HG03521 (cell line): Measurements from ENCODE around the gene SLC35G3.
"Not testable (repeated sequence)": the region's sequence is repeated elsewhere in the genome, so short reads cannot be mapped to it uniquely, and the experiment has no call there.

Source experiments
- ATAC-seq: cut with Tn5 transposase; IDR thresholded peaks from one replicate; pipeline ENCODE4 v1.9.1; 2021; ENCODE audit warnings: mild to moderate bottlenecking, moderate library complexity; ENCODE audit not compliant: unreplicated experiment

Gene SLC35G3

DNA sequence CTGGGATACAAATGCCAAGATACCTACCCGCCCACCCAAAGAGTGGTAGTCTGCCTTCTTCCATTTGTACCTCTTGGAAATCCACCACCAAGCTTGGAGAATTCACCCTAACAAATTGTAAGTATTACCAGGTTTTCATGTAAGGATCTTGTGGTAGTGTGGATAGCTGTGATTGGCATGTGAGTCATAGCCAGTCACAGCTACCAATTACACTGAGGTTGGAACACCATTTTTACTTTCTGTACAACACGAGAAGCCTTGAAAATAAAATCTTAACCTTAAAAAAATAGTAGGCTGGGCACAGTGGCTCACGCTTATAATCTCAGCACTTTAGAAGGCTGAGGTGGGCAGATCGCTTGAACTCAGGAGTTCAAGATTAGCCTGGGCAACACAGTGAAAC is 18.5 kb upstream of the SLC35G3 start:
- no peak for ATAC-seq

DNA sequence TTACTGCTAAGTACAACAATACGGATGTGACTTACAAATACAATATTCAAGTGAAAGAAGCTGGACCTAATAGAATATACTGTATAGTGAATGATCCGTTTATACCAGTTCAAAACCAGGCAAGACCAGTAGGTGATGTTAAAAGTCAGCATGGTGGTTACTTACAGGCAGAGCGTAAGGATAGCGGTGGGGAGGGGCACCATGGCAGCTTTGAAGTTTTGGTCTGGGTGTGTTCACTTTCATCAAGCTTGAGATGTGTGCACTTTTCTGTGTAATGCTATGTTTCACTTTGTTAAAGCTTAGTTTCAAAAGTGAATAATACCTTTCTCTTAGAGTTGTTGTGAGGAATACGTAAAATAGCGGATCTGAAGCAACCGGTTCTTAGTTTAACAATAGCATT is 16.5 kb upstream of the SLC35G3 start:
- no peak for ATAC-seq

DNA sequence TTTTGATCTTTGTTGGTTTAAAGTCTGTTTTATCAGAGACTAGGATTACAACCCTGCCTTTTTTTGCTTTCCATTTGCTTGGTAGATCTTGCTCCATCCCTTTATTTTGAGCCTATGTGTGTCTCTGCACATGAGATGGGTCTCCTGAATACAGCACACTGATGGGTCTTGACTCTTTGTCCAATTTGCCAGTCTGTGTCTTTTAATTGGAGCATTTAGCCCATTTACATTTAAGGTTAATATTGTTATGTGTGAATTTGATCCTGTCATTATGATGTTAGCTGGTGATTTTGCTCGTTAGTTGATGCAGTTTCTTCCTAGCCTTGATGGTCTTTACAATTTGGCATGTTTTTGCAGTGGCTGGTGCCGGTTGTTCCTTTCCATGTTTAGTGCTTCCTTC is 8.4 kb upstream of the SLC35G3 start:
- ATAC-seq = not testable (repeated sequence)

DNA sequence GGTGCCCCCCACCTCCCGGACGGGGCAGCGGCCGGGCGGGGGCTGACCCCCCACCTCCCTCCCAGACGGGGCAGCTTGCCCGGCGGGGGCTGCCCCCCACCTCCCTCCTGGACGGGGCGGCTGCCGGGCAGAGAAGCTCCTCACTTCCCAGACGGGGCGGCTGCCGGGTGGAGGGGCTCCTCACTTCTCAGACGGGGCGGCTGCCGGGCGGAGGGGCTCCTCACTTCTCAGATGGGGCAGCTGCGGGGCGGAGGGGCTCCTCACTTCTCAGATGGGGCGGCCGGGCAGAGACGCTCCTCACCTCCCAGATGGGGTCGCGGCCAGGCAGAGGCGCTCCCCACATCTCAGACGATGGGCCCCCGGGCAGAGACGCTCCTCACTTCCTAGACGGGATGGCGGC is 869 bp upstream of the SLC35G3 start:
- ATAC-seq = not testable (repeated sequence)

DNA sequence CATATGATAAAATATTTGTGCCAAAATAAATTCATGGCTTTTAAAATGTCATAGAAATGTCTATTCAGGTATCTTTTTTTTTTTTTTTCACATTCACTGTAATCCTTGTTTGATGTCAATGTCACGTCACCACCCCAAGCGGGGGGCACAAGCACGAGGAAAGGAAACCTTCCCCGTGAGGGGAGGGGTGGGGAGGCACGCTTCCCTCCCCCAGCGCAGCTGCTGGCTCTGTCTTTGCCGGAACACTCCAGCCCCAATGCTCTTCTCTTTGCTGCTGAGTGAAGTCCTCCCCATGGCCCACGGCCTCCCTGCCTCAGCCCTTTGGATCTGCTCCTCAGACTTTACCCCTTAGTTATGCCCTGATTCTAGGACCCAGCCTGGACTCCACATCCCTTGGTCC is 1.5 kb downstream of the SLC35G3 start:
- ATAC-seq = no peak

DNA sequence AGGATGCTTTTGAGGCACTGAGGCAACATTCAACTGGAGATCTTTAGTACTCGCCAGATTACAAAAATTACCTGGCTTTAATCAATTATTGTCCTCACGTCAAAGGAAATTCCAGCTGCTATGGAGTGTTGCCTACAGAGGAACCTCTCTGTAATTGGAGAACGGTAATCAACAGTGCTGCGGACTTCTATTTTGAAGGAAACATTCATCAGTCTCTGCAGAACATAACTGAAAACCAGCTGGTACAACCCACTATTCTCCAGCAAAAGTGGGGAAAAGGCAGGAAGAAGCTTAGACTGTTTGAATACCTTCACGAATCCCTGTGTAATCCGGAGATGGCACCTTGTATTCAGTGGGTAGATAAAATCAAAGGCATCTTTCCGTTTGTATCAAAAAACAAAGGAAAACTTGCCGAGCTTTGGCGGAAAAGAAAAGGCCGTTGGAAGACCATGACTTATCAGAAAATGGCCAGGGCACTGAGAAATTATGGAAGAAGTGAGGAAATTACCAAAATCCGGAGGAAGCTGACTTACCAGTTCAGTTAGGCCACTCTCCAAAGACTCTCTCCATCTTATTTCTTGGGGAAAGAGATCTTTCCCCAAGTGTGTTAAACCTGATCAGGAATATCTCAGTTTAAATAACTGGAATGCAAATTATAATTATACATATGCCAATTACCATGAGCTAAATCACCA is 3.0 kb downstream of the SLC35G3 start:
- no peak for ATAC-seq

DNA sequence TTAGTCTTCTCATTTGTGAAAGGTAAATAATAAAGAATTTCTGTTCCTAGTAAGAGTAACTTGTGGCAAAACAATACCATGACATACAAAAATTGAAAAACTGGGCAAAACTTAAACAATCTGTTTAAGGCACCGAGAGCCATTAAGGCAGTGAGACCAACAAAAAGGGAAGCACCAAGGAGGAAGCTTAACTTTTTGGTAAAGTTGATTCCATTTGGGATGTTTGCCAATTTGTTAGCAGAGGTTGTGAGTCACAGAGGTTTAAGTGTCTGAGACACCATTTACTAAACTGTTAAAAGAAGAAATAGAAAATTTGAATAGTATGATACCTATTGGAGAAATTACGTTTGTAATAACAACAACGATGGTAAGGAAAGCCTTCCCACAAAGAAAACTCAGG is 4.9 kb downstream of the SLC35G3 start:
- ATAC-seq = no peak

DNA sequence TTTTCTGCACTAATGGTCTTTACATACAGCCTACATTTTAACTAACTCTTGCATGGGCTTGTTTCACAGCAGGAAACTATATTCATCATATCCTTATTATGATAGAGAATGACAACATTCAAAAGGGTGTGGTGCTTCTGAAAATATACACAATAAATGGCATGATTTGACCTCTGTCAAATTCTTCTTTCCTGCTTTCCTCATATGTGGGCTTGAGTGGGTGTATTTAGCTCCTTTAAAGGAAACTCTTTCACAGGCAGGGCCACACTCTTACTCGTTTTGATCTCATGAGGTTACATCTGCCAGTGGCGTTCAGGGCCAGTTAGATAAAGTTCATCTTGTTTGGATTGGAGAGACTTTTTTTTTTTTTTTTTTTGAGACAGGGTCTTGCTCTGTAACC is 6.1 kb downstream of the SLC35G3 start:
- no peak for ATAC-seq

DNA sequence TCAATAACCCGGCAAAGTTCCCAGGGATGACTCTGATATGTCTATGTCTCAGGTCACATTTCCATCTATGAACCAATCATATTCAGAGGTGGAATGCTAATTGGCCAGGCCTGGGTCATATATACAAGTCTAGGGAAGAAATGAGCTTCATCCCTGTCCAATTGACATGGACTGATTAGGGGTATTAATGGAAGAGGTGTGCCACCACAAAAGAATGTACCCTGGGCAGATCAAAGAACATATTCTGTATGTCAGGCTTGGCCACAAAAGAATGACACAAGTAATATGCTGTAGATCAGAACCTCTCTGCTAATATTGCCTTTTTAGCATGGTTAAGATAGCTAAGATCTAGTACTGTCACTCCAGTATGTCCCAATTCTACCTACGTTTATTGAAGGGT is 6.7 kb downstream of the SLC35G3 start:
- ATAC-seq = no peak

DNA sequence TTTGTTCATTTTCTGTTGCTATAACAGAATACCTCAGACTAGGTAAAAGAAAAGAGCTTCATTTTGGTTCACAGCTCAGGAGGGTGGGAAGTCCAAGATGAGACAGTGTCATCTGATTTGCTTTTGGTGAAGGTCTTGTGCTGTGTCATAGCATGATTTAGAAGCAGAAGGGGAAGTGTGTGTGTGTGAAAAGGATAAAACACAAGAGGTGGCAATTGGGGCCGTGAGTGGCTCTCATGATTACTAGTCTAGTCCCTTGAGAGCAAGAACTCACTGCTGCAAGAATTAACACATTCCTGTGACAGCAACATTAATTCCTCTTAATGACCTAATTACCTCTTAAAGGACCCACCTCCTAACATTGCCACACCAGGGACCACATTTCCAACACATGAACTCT is 8.3 kb downstream of the SLC35G3 start:
- ATAC-seq = no peak

DNA sequence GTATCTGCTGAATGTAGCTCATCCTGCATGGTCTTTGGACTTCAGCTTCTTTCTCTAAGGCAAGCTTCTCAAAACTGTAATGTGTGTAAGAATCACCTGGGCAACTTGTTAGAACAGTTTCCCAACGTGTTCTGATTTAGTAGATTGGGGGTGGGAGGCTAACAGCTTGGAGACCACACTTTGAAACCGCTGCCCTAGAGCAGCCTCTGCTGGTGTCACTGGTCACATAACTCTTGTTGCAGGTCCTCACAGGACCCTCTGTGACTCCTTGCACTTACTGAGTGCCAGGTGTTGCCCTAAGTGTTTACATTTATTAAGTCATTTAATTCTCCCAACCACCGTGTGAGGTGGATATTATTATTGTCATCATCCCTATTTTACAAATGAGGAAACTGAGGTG is 9.9 kb downstream of the SLC35G3 start:
- ATAC-seq = no peak

DNA sequence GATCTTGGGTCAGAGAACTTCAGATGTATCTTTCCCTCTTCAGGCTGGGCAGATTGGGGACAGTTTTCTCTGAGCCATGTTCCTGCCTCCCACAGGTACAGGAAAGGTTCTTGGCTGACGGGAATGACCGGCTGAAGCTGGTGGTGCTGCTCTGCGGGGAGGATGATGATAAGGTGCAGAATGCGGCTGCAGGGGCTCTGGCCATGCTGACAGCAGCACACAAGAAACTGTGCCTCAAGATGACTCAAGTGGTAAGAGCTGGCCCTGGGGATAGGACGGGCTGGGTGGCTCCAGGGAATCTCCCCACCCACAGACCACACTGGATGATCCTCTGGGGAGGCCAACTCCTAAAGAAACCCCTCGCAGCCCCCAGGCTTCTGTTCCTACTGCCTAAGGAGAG is 10.9 kb downstream of the SLC35G3 start:
- ATAC-seq = no peak

DNA sequence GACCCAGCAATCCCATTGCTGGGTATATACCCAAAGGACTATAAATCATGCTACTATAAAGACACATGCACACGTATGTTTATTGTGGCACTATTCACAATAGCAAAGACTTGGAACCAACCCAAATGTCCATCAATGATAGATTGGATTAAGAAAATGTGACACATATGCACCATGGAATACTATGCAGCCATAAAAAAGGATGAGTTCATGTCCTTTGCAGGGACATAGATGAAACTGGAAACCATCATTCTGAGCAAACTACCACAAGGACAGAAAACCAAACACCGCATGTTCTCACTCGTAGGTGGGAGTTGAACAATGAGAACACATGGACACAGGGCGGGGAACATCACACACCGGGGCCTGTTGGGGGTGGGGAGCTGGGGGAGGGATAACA is 14.8 kb downstream of the SLC35G3 start:
- not testable (repeated sequence) for ATAC-seq

DNA sequence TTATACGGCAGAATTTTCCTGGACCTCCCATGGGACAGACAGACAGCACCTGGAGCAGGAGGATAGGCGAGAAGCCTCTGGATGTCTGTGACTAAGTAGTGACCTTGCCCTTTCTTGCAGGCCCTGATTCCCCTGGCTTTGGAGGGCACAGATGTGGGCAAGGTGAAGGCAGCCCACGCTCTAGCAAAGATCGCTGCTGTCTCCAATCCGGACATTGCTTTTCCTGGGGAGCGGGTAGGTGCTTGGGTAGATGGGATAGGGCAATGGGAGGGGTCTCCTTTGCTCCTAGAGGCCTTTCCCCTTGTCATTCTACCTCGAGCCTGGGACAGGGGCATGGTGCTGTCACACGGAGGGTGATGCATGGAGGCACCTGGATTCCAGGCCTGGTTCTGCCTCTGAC is 17.3 kb downstream of the SLC35G3 start:
- no peak for ATAC-seq

DNA sequence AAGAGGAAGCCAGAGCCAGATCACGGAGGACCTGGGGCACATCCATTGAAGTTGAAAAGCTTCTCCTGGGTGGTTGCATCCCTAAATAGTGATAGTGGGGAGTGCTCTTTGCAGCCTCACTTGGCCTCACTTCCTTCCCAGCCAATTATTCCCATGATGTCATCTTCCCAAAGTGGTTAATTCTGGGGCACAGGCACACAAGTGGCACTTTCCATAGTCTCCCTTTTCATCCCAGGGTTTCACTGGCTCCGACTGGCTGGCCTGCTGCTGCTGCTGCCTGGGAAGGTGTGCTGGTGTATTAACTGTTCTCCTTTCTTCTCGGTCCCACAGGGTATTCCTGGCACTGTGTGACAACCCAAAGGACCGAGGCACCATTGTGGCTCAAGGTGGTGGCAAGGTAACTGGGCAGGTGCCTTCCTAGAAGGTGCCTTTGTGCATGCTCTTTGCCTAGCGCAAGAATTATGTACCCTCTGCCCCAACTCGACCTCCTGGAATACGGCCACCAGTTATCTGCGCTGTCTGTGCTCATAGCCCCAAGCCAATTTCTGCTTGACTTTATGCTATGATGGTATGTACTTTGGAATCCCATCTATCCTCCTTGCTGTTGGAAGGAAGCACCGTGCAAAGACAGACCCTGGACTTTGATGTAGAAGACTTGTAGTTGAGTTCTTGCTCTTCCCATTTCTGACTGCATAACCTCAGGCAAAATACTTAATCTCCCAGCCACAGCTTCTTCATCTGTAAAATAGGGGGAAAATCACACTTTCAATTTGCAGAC is 18.4 kb downstream of the SLC35G3 start:
- ATAC-seq = no peak

DNA sequence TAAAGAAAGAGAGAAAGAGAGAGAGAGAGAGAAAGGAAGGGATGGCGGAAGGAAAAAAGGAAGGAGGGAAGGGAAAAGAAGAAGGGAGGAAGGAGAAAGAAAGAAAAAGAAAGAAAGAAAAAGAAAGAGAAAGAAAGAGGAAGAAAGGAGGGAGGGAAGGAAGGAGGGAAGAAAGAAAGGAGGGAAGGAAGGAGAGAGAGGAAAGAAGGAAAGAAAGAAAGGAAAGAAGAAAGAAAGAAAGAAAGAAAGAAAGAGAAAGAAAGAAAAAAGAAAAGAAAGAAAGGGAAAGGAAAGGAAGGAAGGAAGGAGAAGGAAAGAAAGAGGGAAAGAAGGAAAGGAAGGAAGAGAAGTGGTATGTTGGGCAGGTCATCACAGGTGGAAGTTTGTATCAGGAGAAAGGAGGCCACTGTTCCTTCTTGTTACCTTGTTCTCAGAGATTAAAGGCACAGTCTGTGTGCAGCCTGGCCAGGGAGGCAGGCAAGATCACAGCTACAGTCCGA is 19.3 kb downstream of the SLC35G3 start:
- no peak for ATAC-seq

DNA sequence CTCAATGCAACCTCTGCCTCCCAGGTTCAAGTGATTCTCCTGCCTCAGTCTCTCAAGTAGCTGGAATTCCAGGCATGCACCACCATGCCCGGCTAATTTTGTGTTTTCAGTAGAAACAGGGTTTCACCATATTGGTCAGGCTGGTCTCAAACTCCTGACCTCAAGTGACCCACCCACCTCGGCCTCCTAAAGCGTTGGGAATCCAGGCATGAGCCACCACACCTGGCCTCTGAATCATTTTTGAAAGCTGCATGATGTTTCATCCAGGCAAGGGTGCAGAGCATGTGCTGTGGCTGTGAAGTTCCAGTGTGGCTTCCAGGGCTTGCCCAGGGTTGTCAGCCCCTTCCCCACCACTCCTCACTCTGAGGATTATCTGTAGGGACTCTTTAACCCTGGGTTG is 21.9 kb downstream of the SLC35G3 start:
- ATAC-seq = not testable (repeated sequence)

DNA sequence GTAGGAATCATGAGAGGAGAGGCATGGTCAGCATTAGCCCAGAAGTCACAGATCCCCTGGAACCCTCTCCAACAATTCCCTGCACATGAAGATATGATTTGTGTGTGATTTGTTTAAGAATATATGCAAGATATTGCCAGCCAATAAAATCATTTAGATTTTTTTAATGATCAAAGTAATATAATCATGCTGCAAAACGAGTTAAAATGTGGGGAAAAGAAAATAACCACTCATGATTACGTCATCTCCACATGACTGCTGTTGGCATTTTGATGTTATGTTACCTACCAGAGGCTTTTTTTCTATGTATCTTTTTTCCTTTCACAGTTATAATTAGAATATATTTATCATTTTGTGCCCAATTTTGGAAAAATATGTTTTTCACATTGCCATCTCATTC is 22.4 kb downstream of the SLC35G3 start:
- ATAC-seq = no peak

DNA sequence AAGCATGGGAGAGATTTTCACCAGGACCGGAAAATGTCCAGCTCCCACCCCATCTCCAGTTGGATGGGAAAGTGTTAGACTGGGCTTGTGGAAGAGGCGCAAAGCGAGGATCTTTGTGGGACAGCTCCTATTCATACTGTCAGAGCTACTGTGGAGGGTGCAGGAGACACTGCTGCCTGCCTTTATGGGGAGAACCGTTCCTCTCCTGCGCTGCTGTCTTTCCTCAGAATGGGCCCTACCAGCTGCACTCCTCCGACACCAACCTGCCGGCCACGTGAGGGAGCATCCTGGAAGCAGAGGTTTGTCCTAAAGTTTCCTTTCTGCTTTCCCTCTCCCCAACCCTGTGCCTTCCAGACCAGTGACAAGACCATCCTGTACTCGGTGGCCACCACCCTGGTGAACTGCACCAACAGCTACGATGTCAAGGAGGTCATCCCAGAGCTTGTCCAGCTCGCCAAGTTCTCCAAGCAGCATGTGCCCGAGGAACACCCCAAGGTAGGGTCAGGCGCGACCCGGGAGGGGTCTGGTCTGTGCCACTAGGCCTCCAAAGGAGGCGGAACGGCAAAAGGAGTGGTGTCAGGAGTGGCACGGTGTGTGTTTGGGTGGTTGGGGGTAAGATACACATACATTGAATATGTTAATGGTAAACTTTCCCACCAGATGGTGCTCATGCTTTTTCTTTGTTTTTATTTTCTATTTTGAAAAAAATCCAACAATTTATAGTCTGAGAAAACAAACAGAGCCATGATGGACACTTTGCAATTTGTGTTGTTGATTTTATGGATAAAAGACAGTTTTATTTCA is 23.0 kb downstream of the SLC35G3 start:
- ATAC-seq = no peak

DNA sequence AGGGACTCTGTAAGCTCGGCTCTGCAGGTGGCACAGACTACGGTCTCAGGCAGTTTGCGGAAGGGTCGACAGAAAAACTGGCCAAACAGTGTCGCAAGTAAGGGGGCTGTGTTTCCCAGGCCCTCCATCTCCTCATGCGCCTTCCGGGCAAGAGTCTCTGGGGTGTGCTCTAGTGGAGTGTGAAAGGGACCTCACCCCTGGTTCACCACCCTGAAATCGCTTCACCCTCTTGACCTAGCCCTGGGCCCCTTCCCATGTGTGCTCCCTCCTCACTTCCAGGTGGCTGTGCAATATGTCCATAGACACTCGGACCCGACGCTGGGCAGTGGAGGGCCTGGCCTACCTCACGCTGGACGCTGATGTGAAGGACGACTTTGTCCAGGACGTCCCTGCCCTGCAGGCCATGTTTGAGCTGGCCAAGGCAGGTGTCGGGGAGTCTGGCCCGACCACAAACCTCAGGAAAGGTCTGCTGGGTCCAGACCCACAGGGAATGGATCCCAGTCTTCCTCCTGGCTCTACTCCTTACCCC is 24.3 kb downstream of the SLC35G3 start:
- ATAC-seq = no peak

DNA sequence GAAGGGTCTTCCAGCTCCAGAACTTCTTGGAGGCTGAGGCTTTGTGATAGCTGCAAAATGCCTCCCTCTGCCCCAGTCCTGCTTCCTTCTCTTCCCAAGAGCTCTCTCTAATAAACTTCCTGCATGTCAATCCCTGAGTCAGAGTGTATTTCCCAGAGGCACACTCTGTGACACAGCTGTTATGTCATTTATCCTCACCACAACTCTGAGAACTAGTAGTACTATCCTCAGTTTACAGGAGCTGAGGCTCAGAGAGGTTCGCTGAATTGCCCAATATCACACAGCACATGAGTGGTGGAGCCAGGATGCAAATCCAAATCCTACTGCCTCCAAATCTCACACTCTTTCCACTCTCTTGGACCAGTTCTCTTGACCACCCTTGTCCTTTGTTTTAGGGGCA is 26.5 kb downstream of the SLC35G3 start:
- no peak for ATAC-seq
